HG03521 (cell line): ENCODE data around the gene IER3.
"Not testable (repeated sequence)": the region's sequence is repeated elsewhere in the genome, so short reads cannot be mapped to it uniquely, and the experiment has no call there.

ENCODE experiments used
- ATAC-seq: cut with Tn5 transposase; IDR thresholded peaks from one replicate; pipeline ENCODE4 v1.9.1; 2021; ENCODE audit warnings: mild to moderate bottlenecking, moderate library complexity; ENCODE audit not compliant: unreplicated experiment

The IER3 gene

DNA sequence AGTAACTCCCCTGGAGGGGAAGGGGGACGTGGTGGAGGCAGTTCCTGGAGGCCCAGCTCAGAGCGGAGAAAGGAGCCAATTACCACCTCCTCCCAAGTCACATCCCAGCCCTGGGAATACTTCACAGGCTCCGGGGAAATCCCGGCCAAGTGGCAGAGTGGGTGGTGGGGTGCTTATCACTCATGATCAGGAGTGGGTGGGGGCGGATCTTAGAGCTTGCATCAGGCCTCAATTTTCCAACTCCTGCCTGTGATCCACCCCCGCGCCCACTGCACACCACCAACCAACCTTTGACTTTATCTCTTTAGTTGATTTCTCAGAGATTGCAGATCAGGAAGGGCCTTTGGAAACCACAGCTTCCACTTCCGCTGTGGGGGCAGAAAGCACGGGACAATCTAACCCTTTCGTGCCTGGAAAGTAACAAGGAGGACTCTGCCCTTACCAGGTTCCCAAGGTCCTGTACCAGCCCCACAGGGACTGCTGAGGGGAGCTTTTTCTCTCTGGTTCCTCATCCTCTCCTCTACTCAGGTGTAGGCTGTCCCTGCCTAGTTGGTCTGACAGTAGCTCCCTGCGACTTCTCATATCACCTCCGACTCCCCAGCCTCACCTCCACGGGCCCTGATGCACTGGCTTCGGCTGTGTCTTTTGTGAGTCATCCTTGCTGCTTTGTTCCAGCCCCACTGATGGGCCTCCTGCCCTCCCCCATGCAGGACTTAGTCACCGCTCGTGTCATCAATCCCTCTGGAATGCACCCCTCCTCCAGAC lies 24.9 kb upstream of the IER3 start:
- ATAC-seq: no peak

DNA sequence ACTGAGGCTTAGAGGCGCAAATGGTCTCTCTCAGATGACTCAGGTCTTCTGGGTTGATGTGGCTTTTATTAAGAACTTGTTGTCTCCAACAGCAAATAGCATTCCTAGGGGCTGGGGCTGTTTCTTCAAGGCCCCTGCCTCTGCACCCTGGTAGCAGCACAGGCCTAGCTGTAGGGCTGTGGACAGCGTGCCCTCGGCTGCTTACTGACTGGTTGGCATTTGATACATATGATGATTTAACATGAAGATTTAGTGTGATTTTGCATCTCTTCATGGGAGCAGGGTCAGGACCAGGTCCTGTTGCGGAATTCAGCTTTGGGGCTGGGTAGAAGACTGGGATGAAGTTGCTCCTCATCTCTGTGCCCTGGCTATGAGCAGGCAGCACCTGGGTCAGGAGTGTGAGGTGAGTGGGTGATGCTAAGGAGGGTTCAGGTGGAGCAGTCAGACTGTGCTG lies 24.3 kb upstream of the IER3 start:
- ATAC-seq: no peak

GRCh38 chr6:30767944-30768301 lies 23.6 kb upstream of the IER3 start:
- no peak for ATAC-seq

GRCh38 chr6:30767158-30767943 lies 23.0 kb upstream of the IER3 start:
- peak; percentile 47 for ATAC-seq

GRCh38 chr6:30766461-30767157 lies 22.3 kb upstream of the IER3 start:
- ATAC-seq: no peak

DNA sequence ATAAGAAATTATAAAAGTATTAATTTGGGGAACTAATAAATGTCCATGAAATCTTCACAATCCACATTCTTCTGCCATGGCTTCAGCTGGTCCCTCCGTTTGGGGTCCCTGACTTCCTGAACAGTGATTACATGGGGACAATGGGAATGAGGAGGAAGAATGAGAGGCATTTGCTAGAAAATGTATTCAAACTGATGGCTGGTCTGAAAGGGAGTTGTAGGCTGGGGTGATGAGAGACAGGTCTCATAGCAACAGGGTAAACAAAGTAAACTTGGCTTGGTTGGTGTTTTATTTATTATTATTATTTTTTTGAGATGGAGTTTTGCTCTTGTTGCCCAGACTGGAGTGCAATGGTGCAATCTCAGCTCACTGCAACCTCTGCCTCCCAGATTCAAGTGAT lies 21.1 kb upstream of the IER3 start:
- ATAC-seq: not testable (repeated sequence)

- ATAC-seq: not testable (repeated sequence)
These were observed 20.2 kb upstream of the IER3 start for GRCh38 chr6:30764490-30765043.

- no peak for ATAC-seq
These were observed 19.5 kb upstream of the IER3 start for GRCh38 chr6:30763618-30764489.

GRCh38 chr6:30763155-30763617 lies 18.8 kb upstream of the IER3 start:
- no peak for ATAC-seq

DNA sequence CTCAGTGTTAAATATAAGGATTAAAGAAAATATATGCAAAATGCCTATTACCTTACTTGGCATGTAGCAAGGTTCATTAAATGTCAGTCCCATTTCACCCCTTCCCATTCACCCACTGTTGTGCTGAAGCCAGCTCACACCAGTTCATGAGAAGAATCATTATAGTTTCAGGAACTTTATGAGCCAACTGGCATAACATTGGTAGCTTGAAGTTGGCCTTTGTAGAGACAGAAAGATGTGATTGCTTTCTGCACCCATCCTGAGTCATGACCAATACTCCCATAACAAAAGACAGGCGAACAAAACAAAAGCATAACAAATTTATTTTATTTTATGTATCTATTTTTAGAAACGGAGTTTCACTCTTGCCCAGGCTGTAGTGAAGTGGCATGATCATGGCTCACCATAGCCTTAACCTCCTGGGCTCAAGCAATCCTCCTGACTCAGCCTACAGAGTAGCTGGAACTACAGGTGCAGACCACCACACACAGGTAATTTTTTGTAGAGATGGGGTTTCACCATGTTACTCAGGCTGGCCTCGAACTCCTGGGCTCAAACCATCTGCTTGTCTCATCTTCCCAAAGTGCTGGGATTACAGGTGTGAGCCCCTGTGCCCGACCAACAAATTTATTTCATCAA lies 17.6 kb upstream of the IER3 start:
- ATAC-seq: no peak

DNA sequence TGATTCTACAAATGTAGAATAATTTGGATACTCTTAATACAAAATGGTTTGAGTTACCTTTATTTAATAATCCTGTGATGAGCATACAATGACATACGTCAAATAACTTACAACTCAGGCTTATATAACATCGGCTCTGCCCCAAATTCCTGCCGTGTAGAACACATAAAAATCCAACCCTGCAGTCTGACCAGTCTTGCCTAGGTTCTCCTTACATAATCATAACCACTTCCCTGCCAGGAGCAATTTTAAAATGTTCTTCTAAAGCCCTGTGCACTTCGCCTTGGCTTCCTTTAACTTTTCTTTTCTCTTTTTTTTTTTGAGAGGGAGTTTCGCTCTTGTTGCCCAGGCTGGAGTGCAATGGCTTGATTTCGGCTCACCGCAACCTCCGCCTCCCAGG lies 16.2 kb upstream of the IER3 start:
- ATAC-seq: no peak

DNA sequence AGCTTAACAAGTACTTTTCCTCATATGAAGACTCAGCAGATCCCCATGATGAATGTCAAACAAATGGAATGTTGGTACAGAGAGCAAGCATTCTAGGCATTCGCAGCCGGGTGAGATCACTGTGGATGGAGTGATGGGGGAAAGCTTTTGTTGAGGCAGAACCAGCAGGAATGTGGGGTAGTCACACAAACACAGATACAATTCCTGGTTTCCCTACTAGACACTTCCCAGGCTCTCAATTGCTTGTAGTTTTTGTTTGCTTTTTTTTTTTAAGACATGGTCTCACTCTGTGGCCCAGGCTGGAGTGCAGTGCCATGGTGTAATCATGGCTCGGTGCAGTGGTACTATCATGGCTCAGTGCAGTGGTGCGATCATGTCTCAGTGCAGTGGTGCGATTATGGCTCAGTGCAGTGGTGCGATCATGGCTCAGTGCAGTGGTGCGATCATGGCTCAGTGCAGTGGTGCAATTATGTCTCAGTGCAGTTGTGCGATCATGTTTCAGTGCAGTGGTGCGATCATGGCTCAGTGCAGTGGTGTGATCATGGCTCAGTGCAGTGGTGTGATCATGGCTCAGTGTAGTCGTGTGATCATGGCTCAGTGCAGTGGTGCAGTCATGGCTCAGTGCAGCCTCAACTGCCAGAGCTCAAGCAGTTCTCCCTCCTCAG lies 15.4 kb upstream of the IER3 start:
- ATAC-seq: no peak

- no peak for ATAC-seq
These were observed 13.0 kb upstream of the IER3 start for GRCh38 chr6:30757261-30757904.

DNA sequence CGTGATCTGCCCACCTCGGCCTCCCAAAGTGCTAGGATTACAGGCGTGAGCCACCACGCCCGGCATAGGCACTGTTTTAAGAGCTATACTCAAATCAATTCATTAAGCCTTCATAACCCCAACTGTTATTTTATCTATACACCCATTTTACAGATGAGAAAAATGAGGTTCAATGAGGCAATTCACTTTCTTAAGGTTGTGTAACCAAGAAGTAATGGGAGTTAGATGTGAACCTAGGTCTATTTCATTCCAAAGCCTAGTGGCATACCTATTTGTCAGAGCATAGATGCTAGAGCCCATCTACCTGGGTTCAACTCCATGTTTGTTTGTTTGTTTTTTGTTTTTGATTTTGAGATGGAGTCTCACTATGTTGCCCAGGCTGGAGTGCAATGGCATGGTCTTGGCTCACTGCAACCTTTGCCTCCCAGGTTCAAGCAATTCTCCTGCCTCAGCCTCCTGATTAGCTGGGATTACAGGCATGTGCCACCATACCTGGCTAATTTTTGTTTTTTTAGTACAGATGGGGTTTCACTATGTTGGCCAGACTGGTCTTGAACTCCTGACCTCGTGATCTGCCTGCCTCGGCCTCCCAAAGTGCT lies 12.2 kb upstream of the IER3 start:
- not testable (repeated sequence) for ATAC-seq

DNA sequence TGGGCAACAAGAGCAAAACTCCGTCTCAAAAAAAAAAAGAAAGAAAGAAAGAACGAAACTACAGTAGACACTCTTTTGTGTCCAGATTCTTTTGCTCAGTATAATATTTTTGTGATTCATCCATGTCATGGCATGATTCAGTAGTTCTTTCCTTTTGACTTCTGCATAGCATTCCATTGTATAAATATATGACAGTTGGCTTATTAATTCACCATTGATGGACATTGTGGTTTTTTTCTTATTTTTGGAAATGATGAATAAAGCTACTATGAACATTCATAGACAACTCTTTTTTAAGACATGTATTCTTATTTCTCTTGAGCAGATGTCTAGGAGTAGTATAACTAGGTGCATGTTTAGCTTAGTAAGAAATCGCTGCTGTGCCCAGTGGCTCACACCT lies 10.3 kb upstream of the IER3 start:
- no peak for ATAC-seq

GRCh38 chr6:30752157-30752927 lies 8.0 kb upstream of the IER3 start:
- ATAC-seq: no peak

- ATAC-seq: no peak
These were observed 6.0 kb upstream of the IER3 start for GRCh38 chr6:30750379-30750668.
